ENCODE results near the gene COMMD9. TPM values are rescaled to one million over a fixed set of nuclear protein-coding genes. Genes with fewer than 3 reads are reported as not detected.
A peak's percentile ranks its signal among the peaks of the same experiment; 100 is the strongest.

Gene COMMD9
- 44.2 and 48.2 TPM in 2 replicates for polyA plus RNA-seq (2012; rRNA removed)
- 33.6 and 40.0 TPM in 2 replicates for polyA plus RNA-seq (2012; cell fraction: cytosol; rRNA removed)
- polyA plus RNA-seq (2012; cell fraction: nucleus; rRNA removed): 50.2 and 59.4 TPM in 2 replicates

DNA sequence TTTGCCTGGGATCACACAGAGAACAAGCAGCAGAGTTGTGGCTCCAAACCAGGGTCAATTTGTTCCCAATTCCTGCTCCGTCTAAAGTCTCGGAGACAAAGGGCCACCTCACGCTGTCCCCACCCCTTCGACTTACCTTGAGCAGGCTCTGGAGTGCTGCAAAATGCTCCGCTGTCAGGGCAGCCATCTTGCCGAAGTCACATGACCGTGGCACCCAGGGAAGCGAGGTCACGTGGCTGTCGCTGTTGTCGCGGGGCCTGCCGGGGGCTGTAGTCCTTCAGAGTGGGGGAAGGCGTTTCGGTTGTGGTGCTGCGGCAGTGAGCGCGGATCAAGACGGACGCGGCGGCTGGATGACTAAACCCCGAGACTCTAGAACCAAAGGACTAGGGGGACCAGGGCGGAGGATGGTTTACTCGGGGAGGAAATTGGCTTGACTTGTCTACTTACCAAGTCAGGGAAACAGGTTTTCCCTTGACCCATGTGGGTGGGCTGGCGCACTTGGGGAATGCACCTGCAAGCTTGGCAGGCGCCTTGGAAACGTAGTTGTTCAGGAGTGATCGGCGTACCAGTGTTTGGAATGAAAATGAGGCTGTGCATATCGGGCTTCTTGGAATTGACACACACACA lies at the start of gene COMMD9:
Gene COMMD9 (minus strand): TSS at position 199 of the 627 bp plus-strand sequence. CDS start 12 bp downstream, at position 187.
- ChIA-PET CTCF (interaction anchor here (0.7 to 8.9 kb wide), 8 partner anchors 14 to 1331 kb away, joined by 3 to 109 read pairs (median 4); no protein-coding TSS in a partner anchor), POLR2A (interaction anchor here (0.6 kb wide), 1 partner anchor 221 kb away, joined by 3 read pairs; no protein-coding TSS in a partner anchor)
- H3K27ac ChIP-seq (ENCODE audit: low read depth in 2 of 2, low read length in 1 of 2): peak within 1 kb of the TSS in 1 of 2 experiments; percentile 32; a peak in 1 of 4 replicates
- H3K36me3 ChIP-seq (replicated peaks in 1 of 2; ENCODE audit: control insufficient read depth in 1 of 2, insufficient read depth in 2 of 2, low read length in 1 of 2): no peaks in the 10 kb centered on the region
- H3K27me3 ChIP-seq (ENCODE audit: insufficient read depth): no peaks in the 10 kb centered on the region
- H4K20me1 ChIP-seq (ENCODE audit: insufficient read depth): no peaks in the 10 kb centered on the region
- peak within 1 kb of the TSS; percentile 88 for H3K4me2 ChIP-seq
- H3K4me3 ChIP-seq (ENCODE audit: low read depth in 2 of 2, low read length in 1 of 2): peak within 1 kb of the TSS; percentile 66 to 89
- no peaks in the 10 kb centered on the region for H3K9me3 ChIP-seq
- peak within 1 kb of the TSS; percentile 92 for H2AFZ ChIP-seq (ENCODE audit: low read depth)
- H3K9ac ChIP-seq: peak within 1 kb of the TSS; percentile 64; the same call in 1 of the 2 replicates
- H3F3A ChIP-seq (replicated peaks; ENCODE audit: insufficient read depth): no peaks in the 10 kb centered on the region
- H3K9me2 ChIP-seq: no peaks in the 10 kb centered on the region
- peaks cover 3 to 13% of the 10 kb centered on the region in 2 experiments; a peak in 3 of 4 replicates for H3K4me1 ChIP-seq (ENCODE audit: control insufficient read depth in 1 of 2, insufficient read depth in 2 of 2, low read depth in 1 of 2, low read length in 1 of 2)
- WGBS (ENCODE audit: low lambda C conversion rate): under 1% methylated on average over 25 of the region's 31 CpGs
- H3K79me2 ChIP-seq (ENCODE audit: insufficient read depth): peaks cover 32% of the 10 kb centered on the region
- DNase-seq: peak; percentile 92
- TF ChIP-seq JUND (IDR thresholded peaks at IDR 0.05): no peak
- TF ChIP-seq FOXM1 (IDR thresholded peaks at IDR 0.05; ENCODE audit: low read depth): no peak
- TF ChIP-seq, protein P1, sequence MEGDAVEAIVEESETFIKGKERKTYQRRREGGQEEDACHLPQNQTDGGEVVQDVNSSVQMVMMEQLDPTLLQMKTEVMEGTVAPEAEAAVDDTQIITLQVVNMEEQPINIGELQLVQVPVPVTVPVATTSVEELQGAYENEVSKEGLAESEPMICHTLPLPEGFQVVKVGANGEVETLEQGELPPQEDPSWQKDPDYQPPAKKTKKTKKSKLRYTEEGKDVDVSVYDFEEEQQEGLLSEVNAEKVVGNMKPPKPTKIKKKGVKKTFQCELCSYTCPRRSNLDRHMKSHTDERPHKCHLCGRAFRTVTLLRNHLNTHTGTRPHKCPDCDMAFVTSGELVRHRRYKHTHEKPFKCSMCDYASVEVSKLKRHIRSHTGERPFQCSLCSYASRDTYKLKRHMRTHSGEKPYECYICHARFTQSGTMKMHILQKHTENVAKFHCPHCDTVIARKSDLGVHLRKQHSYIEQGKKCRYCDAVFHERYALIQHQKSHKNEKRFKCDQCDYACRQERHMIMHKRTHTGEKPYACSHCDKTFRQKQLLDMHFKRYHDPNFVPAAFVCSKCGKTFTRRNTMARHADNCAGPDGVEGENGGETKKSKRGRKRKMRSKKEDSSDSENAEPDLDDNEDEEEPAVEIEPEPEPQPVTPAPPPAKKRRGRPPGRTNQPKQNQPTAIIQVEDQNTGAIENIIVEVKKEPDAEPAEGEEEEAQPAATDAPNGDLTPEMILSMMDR (IDR thresholded peaks at IDR 0.05): no peak
- TF ChIP-seq CHD2 (IDR thresholded peaks at IDR 0.05; ENCODE audit: low read length, partially characterized antibody): peak; percentile 95
- TF ChIP-seq NRF1 (IDR thresholded peaks at IDR 0.05; ENCODE audit: low read depth, low read length): no peak
- TF ChIP-seq, protein P2, sequence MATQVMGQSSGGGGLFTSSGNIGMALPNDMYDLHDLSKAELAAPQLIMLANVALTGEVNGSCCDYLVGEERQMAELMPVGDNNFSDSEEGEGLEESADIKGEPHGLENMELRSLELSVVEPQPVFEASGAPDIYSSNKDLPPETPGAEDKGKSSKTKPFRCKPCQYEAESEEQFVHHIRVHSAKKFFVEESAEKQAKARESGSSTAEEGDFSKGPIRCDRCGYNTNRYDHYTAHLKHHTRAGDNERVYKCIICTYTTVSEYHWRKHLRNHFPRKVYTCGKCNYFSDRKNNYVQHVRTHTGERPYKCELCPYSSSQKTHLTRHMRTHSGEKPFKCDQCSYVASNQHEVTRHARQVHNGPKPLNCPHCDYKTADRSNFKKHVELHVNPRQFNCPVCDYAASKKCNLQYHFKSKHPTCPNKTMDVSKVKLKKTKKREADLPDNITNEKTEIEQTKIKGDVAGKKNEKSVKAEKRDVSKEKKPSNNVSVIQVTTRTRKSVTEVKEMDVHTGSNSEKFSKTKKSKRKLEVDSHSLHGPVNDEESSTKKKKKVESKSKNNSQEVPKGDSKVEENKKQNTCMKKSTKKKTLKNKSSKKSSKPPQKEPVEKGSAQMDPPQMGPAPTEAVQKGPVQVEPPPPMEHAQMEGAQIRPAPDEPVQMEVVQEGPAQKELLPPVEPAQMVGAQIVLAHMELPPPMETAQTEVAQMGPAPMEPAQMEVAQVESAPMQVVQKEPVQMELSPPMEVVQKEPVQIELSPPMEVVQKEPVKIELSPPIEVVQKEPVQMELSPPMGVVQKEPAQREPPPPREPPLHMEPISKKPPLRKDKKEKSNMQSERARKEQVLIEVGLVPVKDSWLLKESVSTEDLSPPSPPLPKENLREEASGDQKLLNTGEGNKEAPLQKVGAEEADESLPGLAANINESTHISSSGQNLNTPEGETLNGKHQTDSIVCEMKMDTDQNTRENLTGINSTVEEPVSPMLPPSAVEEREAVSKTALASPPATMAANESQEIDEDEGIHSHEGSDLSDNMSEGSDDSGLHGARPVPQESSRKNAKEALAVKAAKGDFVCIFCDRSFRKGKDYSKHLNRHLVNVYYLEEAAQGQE (IDR thresholded peaks at IDR 0.05; ENCODE audit: low read depth, low read length): peak; percentile 45; the same call in 1 of the 2 replicates
- TF ChIP-seq TAF1 (IDR thresholded peaks at IDR 0.05; ENCODE audit: borderline replicate concordance, low read depth, low read length): peak; percentile 90
- TF ChIP-seq, protein P3, sequence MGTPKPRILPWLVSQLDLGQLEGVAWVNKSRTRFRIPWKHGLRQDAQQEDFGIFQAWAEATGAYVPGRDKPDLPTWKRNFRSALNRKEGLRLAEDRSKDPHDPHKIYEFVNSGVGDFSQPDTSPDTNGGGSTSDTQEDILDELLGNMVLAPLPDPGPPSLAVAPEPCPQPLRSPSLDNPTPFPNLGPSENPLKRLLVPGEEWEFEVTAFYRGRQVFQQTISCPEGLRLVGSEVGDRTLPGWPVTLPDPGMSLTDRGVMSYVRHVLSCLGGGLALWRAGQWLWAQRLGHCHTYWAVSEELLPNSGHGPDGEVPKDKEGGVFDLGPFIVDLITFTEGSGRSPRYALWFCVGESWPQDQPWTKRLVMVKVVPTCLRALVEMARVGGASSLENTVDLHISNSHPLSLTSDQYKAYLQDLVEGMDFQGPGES (IDR thresholded peaks at IDR 0.05; ENCODE audit: low read depth, low read length): peak; percentile 20; the same call in 1 of the 2 replicates
- no peak for TF ChIP-seq GATA2 (CRISPR knock-in tag; IDR thresholded peaks at IDR 0.05)
- TF ChIP-seq ELF1 (IDR thresholded peaks at IDR 0.05): peak; percentile 62; the same call in 1 of the 2 replicates
- TF ChIP-seq RFX5 (IDR thresholded peaks at IDR 0.05; ENCODE audit: low read length): no peak
- TF ChIP-seq YY1 (IDR thresholded peaks at IDR 0.05; ENCODE audit: low read depth): peak; percentile 99
- TF ChIP-seq FOXJ3 (CRISPR knock-in tag; IDR thresholded peaks at IDR 0.05): no peak
- TF ChIP-seq EZH2phosphoT487 (IDR thresholded peaks at IDR 0.05; ENCODE audit: borderline replicate concordance, low read depth): no peak
- TF ChIP-seq SIN3A (IDR thresholded peaks at IDR 0.05; ENCODE audit: borderline replicate concordance, low read depth, low read length): peak; percentile 98
- TF ChIP-seq MEF2A (IDR thresholded peaks at IDR 0.05; ENCODE audit: borderline replicate concordance, low read depth): no peak
- peak; percentile 46; the same call in 1 of the 2 replicates for TF ChIP-seq TCF12 (IDR thresholded peaks at IDR 0.05)
- TF ChIP-seq RAD21 (IDR thresholded peaks at IDR 0.05; ENCODE audit: low read length): no peak
- no peak for TF ChIP-seq RXRA (IDR thresholded peaks at IDR 0.05; ENCODE audit: borderline replicate concordance, low read depth)
- TF ChIP-seq MXI1 (IDR thresholded peaks at IDR 0.05; ENCODE audit: low read depth, low read length): peak; percentile 98
- TF ChIP-seq, protein P4, sequence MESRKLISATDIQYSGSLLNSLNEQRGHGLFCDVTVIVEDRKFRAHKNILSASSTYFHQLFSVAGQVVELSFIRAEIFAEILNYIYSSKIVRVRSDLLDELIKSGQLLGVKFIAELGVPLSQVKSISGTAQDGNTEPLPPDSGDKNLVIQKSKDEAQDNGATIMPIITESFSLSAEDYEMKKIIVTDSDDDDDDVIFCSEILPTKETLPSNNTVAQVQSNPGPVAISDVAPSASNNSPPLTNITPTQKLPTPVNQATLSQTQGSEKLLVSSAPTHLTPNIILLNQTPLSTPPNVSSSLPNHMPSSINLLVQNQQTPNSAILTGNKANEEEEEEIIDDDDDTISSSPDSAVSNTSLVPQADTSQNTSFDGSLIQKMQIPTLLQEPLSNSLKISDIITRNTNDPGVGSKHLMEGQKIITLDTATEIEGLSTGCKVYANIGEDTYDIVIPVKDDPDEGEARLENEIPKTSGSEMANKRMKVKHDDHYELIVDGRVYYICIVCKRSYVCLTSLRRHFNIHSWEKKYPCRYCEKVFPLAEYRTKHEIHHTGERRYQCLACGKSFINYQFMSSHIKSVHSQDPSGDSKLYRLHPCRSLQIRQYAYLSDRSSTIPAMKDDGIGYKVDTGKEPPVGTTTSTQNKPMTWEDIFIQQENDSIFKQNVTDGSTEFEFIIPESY (IDR thresholded peaks at IDR 0.05; ENCODE audit: borderline replicate concordance, low read depth): no peak
- TF ChIP-seq, protein P5, sequence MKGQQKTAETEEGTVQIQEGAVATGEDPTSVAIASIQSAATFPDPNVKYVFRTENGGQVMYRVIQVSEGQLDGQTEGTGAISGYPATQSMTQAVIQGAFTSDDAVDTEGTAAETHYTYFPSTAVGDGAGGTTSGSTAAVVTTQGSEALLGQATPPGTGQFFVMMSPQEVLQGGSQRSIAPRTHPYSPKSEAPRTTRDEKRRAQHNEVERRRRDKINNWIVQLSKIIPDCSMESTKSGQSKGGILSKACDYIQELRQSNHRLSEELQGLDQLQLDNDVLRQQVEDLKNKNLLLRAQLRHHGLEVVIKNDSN (IDR thresholded peaks at IDR 0.05; ENCODE audit: borderline replicate concordance, low read depth): peak; percentile 100
- peak; percentile 70 for TF ChIP-seq POLR2AphosphoS5 (IDR thresholded peaks at IDR 0.05; ENCODE audit: low read depth, low read length)
- TF ChIP-seq SMC3 (IDR thresholded peaks at IDR 0.05; ENCODE audit: low read depth, low read length): no peak
